Uterus (tissue), 4 donors: ENCODE results near the gene SP3. TPM values are rescaled to one million over a fixed set of nuclear protein-coding genes. Genes with fewer than 3 reads are reported as not detected.

Experiments used
- DNase-seq, 2 donors: peaks; one replicate each; pipeline ENCODE4 v3.0.0-alpha.2; 2019 to 2020
- H3K27ac ChIP-seq, 2 donors: fragments of 200-600 bp; sonication (generic); 1 replicate in 1 of 2; 2 replicates in 1 of 2; pipeline ENCODE4 v1.5.1; 2016 to 2018
- H3K27me3 ChIP-seq, 2 donors: fragments of 200-600 bp; sonication (generic); one replicate each; pipeline ENCODE4 v1.5.1; 2018 to 2019; ENCODE audit warnings: control low read depth in 1 of 2
- H3K36me3 ChIP-seq, 2 donors: fragments of 200-600 bp; sonication (generic); one replicate each; pipeline ENCODE4 v1.5.1; 2019; ENCODE audit warnings: control low read depth in 1 of 2
- H3K4me1 ChIP-seq, 2 donors: fragments of 200-600 bp; sonication (generic); one replicate each; pipeline ENCODE4 v1.5.1; 2018 to 2019; ENCODE audit warnings: control low read depth in 1 of 2
- H3K4me3 ChIP-seq, 2 donors: fragments of 200-600 bp; sonication (generic); 1 replicate in 1 of 2; 2 replicates in 1 of 2; pipeline ENCODE4 v1.5.1; 2018 to 2019; ENCODE audit warnings: mild to moderate bottlenecking in 1 of 2
- H3K9me3 ChIP-seq, 2 donors: fragments of 200-600 bp; sonication (generic); one replicate each; pipeline ENCODE4 v1.5.1; 2019; ENCODE audit warnings: control low read depth in 1 of 2
- POLR2A ChIP-seq, 2 donors: fragments of 450-650 bp; IDR thresholded peaks; one replicate each; pipeline ENCODE4 v1.6.1; 2016; ENCODE audit warnings: antibody characterized with exemption in 2 of 2, mild to moderate bottlenecking in 1 of 2, moderate library complexity in 1 of 2
- intact Hi-C: fragments of 100-400 bp; cut with DNase I; formaldehyde crosslinking; loops from one replicate; pipeline ENCODE4 v1.15.1; 2023; ENCODE audit warnings: low total_unique reads
- total RNA-seq, 4 donors: library from RNA; depleted of rRNA in 3 of 4; stranded (reverse); fragments of >200 nt in 3 of 4; gene quantifications; one replicate each; pipeline versions ENCODE4 v1.1.0 to v1.2.4, GENCODE V29; 2014 to 2023
- TF ChIP-seq, protein P1 (sequence below), 4 experiments: fragments of 200-600 bp in 2 of 4; fragments of 450-650 bp in 2 of 4; sonication (generic) in 2 of 4; IDR thresholded peaks; one replicate each; pipeline ENCODE4 v1.5.1; 2016 to 2019; ENCODE audit warnings: antibody characterized with exemption in 4 of 4, mild to moderate bottlenecking in 2 of 4, moderate library complexity in 1 of 4
- donor health status: DM: yes; HTN: yes; CAD: no.

SP3 gene
- total RNA-seq, 4 donors from 2014 or later, result 100 to 359 (median 220) TPM

- no peaks in the 10 kb centered on the region for H3K4me1 ChIP-seq
- intact Hi-C loops, result no loop called here
- TF ChIP-seq, protein P1, sequence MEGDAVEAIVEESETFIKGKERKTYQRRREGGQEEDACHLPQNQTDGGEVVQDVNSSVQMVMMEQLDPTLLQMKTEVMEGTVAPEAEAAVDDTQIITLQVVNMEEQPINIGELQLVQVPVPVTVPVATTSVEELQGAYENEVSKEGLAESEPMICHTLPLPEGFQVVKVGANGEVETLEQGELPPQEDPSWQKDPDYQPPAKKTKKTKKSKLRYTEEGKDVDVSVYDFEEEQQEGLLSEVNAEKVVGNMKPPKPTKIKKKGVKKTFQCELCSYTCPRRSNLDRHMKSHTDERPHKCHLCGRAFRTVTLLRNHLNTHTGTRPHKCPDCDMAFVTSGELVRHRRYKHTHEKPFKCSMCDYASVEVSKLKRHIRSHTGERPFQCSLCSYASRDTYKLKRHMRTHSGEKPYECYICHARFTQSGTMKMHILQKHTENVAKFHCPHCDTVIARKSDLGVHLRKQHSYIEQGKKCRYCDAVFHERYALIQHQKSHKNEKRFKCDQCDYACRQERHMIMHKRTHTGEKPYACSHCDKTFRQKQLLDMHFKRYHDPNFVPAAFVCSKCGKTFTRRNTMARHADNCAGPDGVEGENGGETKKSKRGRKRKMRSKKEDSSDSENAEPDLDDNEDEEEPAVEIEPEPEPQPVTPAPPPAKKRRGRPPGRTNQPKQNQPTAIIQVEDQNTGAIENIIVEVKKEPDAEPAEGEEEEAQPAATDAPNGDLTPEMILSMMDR (IDR thresholded peaks at IDR 0.05), result no peak
- TF ChIP-seq POLR2A (IDR thresholded peaks at IDR 0.05), result no peak
- no peak overlapping the region for H3K27ac ChIP-seq
- no peaks in the 10 kb centered on the region for H3K27me3 ChIP-seq
- no peak overlapping the region for H3K4me3 ChIP-seq
- DNase-seq, result no peak
- H3K36me3 ChIP-seq, result no peaks in the 10 kb centered on the region
- no peaks in the 10 kb centered on the region for H3K9me3 ChIP-seq
Measured at GRCh38 chr2:173935305-173935704, 29.9 kb downstream of the SP3 start.

GRCh38 chr2:173934895-173935294 lies 30.3 kb downstream of the SP3 start:
- DNase-seq, result no peak
- Histone ChIP-seq H3K4me1 (no peaks in the 10 kb centered on the region), H3K36me3 (no peaks in the 10 kb centered on the region), H3K9me3 (no peaks in the 10 kb centered on the region), H3K27me3 (no peaks in the 10 kb centered on the region), H3K4me3 (no peak overlapping the region), H3K27ac (no peak overlapping the region)
- TF ChIP-seq, protein P1 (IDR thresholded peaks at IDR 0.05), result no peak
- TF ChIP-seq POLR2A (IDR thresholded peaks at IDR 0.05), result no peak
- intact Hi-C loops, result no loop called here

DNA sequence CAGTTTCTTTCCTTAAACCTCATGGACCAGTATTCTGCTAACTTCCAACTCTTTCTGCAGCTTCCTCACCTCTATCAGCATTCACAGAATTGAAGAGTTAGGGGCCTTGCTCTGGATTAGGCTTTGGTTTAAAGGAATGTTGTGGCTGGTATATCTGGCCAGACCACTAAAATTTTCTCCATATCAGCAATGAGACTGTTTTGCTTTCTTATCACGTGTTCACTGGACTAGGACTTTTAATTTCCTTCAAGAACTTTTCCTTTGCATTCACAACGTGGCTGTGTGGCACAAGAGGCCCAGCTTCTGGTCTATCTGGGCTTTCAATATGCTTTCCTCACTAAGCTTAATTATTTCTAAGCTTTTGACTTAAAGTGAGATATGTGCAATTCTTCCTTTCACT lies 33.4 kb downstream of the SP3 start:
- no peaks in the 10 kb centered on the region for H3K36me3 ChIP-seq
- TF ChIP-seq POLR2A (IDR thresholded peaks at IDR 0.05), result no peak
- TF ChIP-seq, protein P1 (IDR thresholded peaks at IDR 0.05), result no peak
- no peaks in the 10 kb centered on the region for H3K4me1 ChIP-seq
- no peaks in the 10 kb centered on the region for H3K9me3 ChIP-seq
- no peak overlapping the region for H3K27ac ChIP-seq
- no peaks in the 10 kb centered on the region for H3K27me3 ChIP-seq
- no peak for DNase-seq
- intact Hi-C loops, result no loop called here
- no peak overlapping the region for H3K4me3 ChIP-seq

DNA sequence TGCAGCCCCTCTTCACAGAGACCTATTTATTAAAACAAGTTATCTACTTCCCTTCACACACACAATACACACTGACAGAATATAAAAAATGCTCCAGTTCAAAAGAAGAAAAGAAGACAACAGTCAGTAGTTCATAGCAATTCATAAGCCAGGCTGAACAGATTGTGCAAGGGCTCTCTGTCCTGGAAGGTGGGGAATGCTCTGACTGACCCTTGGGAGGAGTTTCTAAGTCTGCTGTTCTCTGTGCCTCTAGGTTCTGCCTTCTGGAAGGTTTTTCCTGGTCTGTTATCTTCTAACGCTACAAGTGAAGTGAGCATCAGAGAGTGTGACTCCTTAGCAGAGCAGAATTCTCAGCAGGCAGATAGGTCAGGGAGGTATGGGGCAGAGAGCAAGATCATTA lies 35.7 kb downstream of the SP3 start:
- DNase-seq, result no peak
- no peak overlapping the region for H3K4me3 ChIP-seq
- H3K27me3 ChIP-seq, result no peaks in the 10 kb centered on the region
- peaks cover 0 to 5% of the 10 kb centered on the region in 2 donors for H3K4me1 ChIP-seq
- TF ChIP-seq, protein P1 (IDR thresholded peaks at IDR 0.05), result no peak
- TF ChIP-seq POLR2A (IDR thresholded peaks at IDR 0.05), result no peak
- H3K27ac ChIP-seq, result no peak overlapping the region
- intact Hi-C loops, result no loop called here
- H3K9me3 ChIP-seq, result no peaks in the 10 kb centered on the region
- no peaks in the 10 kb centered on the region for H3K36me3 ChIP-seq

- Histone ChIP-seq H3K27ac (no peak overlapping the region), H3K9me3 (no peaks in the 10 kb centered on the region), H3K4me1 (peaks cover 0 to 5% of the 10 kb centered on the region in 2 donors), H3K27me3 (no peaks in the 10 kb centered on the region), H3K36me3 (no peaks in the 10 kb centered on the region), H3K4me3 (no peak overlapping the region)
- TF ChIP-seq, protein P1 (IDR thresholded peaks at IDR 0.05), result no peak
- no peak for TF ChIP-seq POLR2A (IDR thresholded peaks at IDR 0.05)
- intact Hi-C loops, result no loop called here
- DNase-seq, result no peak
Measured at GRCh38 chr2:173926875-173927274, 38.3 kb downstream of the SP3 start.
